Activated gamma-delta T cell treated with anti-CD3 and anti-CD28 coated beads, Interleukin-2, amount 50 U/mL, for 16 hours (primary cell): ENCODE measurements around the gene COL6A3.

Source experiments
- DNase-seq: peaks from one replicate; pipeline ENCODE4 v3.0.0-alpha.2; 2020; ENCODE audit warnings: low read depth

The COL6A3 gene, protein sequence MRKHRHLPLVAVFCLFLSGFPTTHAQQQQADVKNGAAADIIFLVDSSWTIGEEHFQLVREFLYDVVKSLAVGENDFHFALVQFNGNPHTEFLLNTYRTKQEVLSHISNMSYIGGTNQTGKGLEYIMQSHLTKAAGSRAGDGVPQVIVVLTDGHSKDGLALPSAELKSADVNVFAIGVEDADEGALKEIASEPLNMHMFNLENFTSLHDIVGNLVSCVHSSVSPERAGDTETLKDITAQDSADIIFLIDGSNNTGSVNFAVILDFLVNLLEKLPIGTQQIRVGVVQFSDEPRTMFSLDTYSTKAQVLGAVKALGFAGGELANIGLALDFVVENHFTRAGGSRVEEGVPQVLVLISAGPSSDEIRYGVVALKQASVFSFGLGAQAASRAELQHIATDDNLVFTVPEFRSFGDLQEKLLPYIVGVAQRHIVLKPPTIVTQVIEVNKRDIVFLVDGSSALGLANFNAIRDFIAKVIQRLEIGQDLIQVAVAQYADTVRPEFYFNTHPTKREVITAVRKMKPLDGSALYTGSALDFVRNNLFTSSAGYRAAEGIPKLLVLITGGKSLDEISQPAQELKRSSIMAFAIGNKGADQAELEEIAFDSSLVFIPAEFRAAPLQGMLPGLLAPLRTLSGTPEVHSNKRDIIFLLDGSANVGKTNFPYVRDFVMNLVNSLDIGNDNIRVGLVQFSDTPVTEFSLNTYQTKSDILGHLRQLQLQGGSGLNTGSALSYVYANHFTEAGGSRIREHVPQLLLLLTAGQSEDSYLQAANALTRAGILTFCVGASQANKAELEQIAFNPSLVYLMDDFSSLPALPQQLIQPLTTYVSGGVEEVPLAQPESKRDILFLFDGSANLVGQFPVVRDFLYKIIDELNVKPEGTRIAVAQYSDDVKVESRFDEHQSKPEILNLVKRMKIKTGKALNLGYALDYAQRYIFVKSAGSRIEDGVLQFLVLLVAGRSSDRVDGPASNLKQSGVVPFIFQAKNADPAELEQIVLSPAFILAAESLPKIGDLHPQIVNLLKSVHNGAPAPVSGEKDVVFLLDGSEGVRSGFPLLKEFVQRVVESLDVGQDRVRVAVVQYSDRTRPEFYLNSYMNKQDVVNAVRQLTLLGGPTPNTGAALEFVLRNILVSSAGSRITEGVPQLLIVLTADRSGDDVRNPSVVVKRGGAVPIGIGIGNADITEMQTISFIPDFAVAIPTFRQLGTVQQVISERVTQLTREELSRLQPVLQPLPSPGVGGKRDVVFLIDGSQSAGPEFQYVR (N-terminal part only)

DNA sequence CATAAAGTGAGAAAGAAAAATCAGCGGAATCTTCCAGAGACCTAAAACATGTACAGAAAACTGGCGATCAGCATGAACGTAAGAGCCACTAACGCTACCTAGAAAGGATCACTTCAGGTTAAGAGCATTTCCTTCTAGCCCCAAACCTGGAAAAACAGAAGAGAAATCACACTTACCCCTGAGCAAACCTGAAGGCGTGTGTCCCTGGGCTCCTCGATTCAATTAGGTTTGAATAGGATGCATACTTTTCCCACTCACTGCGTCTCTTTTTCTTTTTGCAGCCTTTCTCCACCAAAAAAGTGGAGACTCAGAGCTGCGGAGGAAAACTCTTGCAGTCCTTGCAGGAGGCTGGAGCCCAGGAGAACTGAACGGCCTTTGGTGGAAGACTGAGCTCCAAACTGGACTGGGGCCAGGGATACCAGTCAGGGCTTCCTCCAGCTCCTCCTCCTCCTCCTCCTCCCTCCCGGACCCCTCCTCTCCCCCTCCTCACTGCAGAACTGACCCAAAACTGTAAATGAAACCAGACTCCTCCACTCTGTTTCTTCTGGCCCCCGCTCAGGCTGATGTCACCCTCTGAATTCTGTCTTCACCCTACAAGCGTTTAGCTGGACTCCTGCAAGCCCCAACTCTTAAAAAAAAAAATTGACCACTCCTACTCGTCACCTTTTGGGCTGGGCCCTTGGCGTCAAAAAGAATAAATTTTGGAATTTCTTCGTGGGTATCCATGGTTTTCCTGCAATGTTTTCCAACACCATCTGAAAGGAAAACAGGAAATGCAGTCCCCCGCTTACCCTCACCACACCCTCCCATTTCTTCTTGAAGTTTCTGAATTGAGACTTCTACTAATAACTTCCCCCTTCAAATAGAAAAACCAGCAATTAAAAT, at the start of gene COL6A3:
COL6A3 (minus strand) TSS at position 388 of the 885 bp plus-strand sequence. CDS start 17,347 bp downstream, outside the sequence.
- DNase-seq: no peak

DNA sequence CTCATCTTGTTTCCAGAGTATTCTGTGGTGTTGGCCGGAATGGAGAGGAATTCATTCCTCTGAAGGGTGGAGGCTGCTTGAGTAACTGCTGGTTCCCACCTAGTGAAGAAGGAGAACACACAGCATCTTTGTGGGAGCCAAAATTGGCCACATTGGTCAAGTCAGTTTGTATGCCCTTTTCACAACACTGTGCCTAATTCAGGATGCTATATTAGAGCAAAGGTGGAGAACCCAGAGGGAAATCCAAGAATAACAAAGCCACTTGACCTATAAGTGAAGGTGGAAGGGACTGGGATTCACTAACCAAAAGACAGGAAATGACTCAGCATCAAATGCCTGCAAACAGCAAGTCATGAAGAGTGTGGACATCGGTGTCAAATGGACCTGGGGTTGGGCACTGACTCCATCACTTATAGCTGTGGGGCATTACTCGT, 45.8 kb upstream of the COL6A3 start:
- no peak for DNase-seq

DNA sequence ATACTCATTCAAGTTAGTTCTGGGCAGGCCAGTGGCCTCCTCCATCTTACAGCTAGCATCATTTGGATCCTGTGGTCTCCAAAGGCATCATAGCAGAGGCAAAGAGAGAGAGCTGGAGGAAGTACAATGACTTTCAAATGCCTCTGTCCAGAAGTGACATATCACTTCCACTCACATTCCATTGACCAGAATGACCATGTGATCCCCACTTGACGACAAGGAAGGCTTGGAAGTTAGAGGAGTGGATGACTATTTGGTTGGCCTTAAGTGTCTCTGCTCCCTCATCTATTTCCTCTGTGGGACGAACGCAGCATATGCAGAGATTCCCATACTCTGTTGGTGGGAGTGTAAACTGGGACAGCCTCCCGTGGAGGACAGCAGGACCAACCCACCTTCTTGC, 45.3 kb upstream of the COL6A3 start:
- DNase-seq: no peak

DNA sequence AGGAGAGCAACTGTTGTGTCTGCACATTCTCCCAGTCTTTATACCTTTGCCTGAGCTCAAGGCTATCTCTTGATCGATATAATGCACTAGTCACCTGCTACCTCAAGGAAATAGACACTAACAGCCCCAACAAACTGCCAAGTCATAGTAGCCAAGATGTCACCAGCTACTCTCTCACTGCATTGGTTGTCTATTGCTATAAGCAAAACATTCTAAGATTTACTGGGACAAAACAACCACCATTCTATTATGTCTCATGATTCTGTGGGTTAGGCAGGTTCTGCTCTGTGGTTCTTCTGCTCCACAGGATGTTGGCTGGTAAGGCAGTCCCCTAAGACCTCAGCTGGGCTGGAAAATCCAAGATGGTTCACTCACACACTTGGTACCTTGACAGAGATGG, 44.6 kb upstream of the COL6A3 start:
- no peak for DNase-seq

DNA sequence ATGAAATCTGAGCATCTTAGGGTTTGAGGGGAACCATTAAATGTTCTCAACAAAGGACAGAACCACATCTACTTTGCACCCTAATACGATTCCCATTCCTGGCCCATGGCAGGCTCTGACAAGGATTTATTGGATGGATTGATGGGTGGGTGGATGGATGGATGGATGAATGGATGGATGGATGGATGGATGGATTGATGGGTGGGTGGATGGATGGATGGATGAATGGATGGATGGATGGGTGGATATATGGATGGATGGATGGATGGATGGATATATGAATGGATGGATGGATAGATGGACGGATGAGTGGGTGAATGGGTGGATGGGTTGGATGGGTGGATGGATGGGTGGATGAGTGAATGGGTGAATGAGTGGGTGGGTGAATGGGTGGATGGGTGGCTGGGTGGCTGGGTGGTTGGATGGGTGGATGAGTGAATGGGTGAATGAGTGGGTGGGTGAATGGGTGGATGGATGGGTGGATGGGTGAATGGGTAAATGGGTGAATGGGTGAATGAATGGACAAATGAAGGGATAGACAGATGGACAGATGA, 43.5 kb upstream of the COL6A3 start:
- DNase-seq: no peak

DNA sequence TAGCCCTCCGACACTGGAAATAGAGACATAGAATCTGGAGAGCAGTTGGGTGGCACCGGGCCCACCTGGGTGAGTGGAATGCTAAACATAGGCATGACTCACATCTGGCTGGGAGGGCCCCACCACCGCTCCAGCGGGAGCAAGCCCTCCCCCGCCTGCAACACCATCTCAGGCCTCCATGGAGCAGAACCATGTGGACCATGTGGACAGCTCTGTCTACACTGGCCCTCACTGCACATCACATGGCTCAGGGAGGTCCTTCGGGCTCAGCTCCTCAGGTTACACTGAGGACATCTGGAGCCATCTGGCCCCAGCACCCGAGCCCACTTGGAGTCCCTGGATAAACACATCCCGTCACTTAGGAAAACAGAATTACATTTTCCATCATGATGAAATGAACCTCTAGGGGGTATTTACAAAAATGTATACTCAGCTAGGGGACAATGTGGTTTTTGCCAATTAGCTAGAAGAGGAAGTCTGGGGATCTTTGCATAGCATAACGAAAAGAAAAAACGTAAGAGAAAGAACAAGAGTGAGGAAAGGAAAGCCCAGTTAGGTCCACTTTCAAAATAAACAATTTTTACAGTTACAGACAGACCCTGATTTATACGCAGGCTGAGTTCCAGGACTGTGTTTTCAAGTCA, 42.4 kb upstream of the COL6A3 start:
- DNase-seq: no peak

DNA sequence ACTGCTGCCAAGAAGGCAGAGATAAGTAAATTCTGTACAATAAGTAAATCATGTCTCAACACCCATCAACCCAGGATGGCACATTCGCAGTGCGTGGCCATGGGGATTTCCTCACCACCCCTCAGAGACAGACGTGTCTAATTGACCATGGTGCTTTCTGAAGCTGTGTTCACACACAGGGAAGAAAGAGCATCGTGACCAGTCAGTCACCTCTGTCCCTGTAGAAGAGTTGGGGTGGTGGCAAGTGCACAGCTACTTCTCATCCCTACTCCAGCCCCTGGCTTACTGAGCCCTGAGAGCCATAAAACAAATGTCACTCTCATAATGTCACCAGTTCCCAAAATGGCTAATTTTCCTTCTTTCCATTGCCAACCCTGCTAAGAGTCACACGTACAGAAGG, 41.8 kb upstream of the COL6A3 start:
- no peak for DNase-seq

DNA sequence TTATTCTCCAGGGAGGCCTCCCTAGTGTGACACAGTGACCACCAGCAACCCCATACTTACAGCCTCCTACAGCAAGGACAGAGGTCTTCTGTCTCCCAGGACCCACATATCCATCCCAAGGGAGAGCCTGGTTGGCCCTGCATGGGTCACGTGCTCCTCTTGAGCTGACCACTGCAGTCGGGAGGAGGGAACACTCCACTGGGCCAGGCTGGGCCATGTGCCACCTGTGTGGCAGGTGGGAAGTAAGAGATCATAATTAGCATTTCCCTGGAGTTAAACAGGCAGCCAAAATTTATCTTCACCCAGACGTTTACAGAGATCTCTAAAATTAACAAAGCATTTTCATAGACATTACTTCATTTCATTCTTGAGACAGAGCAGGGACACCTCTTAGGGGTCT, 39.7 kb upstream of the COL6A3 start:
- no peak for DNase-seq

DNA sequence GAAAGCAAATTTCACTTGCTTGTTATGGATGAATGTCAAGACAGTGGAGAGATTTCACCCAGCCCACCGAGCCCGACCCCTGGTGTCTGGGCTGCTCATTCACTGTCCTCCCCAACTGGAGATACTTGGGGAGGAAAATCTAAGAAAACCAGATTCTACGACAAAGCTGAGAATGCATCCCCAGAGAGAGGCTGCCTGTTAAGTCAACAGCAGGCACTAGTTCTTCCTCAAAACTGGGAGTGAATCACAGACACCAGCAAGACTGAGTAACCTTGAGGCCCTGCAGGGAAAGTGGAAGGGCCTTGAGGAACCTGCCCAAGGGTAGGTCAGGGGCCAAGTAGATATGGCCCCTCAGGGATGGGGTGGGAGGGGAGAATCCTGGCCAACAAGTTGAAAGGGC, 38.9 kb upstream of the COL6A3 start:
- no peak for DNase-seq

DNA sequence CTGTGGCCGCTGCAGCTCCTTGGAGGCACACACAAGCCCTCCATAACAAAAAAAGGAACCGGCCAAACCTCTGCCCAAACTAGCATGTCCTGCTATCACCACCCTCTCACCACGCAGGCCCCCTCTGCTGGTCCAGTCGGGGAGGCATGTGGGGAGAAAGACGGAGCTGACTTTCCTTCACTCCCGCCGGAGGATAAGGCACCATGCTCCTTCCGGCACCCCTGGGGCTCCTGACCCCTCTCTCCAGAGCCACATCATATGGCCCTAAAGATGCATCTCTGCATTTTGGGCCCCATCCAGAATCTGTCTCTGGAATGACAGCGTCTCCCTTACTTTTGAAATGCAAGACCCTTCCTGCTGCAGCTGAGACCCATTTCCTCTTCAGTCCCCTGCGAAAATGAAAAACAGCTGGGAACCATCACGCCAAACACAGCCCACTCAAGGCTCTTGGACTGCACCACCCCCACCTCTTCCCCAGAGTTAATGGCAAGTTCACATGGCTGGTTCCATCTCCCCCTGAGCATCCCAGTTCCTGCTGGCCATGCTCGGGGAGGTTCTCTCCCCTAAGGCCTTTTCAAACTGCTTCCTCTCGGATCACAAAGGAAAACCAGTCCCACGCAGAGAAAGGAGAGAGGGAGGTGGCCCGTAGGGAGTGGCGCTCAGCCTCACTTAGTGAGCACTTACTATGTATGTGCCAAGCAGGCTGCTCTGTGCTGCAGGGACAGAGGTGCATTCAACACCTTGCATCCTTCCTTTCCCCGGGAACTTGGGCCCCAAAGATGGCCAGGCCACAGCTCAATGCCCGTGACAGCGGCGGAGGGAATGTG, 37.9 kb upstream of the COL6A3 start:
- DNase-seq: no peak

DNA sequence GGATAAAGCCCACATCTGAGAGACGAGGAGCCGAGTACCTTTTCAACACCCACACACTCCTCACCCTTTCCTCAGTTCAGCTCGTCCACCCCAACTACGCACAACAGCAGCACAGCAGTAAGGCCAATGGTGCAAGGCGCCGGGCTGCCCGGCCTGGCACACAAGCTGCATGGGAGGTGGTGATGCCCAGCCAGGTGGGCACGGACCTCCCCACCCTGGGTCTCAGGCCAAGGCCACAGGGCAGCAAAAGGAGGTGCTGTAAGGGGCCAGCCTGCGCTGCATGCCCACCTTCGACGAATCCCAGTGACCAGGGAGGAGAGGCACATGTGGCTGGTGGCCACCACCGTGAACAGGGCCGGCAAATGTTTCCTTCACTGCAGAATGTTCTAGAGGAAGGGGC, 36.6 kb upstream of the COL6A3 start:
- no peak for DNase-seq

DNA sequence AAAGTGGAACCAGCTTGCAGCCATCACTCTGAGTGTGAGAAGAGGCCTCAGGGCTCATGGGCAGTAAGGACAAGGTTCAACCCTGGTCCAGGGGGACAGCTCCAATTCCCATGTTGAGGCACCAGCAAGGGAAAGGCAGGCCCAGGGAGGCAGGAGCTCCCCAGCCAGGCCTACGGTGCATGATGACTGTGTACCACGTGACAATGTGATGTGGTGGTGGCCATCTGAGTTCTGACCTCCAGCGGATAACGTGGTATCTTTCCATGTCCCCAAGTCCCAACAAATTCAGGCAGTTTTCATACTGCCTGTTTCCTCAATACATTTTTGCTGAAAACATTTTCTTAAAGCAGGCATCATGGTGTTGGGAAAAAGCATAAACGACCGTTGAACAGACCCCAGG, 36.1 kb upstream of the COL6A3 start:
- DNase-seq: no peak

DNA sequence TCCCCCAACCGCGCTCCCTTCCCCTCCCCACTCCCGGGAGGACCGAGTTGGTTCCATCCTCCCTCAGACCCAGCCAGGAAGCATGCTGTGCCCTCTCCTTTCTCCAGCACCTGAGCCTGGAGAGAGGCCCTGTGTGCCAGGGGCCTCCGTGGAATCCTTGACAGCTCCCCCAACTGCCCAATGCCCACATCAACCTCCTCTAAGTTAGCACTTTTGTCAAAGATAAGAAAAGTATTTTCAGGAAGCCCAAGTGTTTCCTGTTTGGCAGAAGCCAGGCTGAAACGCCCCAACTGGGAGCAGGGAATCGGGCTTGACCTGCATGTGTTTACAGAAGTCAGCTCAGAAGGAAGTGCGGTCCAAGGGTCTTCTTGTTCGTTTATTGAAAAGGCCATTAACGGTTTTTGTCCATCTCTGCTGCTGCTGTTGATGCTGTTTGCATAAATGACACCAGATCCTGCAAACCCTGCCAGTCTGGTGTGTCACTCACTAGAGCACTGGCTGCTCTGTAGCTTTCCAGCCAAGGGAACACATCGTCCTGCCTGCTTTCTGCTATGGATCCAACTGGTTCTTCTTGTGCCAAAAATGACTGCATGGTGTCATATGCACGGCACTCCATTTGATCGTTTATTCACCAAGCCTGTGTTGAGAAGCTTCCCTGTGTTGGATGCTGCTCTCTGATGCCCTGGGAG, 35.4 kb upstream of the COL6A3 start:
- no peak for DNase-seq

DNA sequence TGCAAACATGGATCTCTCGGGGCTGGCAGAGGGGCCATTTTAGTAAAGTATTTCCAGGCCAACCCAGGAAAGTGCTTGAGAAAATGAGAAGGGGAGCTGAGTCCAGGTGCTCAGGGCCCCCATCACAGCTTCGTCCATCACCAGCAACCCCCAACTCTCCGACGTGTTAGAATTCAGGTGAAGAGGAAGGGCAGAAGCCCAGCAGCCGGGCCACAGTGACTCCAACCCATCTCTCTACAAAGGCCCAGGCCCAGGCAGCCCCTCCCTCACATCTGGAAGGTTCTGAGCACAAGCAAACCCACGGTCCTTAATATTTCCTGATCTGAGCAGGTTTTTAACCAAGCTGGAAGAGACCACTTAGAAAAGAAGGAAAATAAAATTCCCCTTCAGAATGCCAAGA, 34.7 kb upstream of the COL6A3 start:
- no peak for DNase-seq

DNA sequence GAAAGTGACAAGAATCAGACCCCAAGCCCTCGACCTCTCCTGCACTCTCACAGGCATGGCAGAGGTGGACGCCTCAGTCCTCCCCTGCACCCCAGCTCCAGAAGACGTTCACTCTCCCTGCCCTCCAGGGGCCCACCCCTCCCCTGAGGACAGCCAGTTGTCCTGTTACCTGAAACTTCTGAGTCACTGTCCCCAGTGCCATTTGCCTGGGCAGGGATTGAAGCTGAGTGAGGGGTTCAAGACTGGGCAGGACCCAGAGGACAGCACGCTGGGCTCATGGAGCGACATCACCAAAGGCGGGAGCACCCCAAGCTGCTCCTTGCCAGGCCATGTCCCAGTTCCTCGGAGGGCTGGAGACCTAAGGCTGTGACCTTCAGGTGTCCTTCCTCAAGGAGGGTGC, 34.2 kb upstream of the COL6A3 start:
- DNase-seq: no peak

DNA sequence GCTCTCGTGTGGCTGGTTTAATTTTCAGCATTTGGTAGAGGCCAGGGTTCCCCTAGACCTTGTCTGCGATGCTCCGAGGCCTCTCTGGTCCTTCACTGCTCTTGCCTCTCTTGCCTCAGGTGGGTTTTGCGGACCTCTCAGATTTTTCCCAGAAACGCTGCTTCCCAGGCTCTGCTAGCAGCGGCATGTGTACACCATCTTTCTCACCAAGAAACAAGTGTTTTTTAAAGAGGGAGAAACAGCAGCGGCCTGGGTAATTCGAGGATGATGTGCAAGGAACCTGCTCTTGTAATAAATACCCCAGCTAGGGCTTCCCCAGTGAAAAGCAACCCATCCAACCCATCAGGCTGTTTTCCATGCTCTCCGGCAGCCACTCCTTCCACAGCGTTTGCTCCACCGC, 33.5 kb upstream of the COL6A3 start:
- DNase-seq: no peak

DNA sequence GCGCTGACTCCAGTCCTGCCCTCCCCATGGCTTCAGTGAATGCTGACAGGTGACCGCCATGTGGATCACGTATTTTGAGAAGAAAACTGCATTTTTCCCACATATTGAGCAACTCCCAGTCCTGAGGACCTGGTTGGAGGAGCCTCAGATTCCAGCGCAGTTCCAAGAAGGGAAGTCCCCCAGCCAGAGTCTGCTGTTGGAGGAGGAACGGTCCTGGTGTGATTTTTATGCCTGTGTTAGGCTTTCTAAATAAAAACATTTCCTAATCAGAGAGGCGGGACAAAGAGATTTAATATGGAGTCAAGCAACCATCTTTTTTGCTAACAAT, 32.3 kb upstream of the COL6A3 start:
- no peak for DNase-seq

DNA sequence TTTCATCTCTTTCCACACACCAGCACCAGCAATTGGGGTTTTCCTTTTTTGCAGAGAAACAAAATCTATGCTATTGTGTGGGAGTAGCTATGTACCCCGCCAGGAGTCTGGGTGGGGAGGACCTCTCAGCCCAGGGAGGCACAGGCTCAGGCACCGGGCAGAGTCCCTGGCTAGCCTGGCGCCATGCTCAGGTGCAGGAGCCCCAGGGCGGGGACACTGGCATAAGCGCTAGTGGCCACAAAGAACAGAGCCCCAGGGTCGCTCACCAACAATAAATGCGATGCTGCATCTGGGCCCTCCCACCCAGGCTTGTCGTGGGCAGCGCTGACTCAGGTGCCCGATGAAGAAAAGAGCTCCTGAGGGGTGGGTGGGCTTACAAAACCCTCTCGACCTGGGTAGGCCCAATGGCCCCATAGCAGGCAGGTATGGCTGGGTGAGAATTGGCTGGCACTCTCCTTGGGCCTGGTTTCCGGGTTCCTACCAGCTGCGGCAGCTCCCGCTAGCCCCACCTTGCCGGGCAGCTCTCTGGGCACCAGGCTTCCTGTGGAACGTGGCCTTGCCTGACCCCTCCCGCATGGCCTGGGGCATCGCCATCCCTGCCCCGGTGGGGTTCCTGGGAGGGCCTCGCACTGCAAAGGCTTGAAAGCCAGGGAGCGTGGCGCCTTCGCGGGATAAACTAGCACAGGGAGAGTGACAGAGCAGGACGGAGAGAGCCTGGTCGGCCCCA, 31.8 kb upstream of the COL6A3 start:
- DNase-seq: no peak

DNA sequence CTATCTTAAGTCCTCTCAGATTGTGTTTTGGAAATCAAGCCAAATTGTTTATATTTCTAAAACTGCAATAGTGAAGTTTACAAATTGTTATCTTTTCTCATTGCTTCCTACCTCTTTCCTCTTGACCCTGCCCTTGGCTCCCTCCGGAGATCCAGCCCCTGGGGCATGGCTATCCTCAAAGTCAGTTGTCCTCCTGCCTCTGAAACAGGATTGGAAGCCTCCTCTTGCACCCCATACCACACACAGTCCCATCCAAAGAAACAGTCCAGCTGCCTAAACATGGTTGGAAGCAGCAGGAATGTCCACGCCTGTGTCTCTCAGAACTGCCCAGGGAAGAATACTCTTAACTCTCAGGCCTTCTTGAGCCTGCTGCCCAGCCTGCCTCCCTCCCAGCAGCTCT, 30.1 kb upstream of the COL6A3 start:
- no peak for DNase-seq
